ENCODE results near the gene PCBD1.

- TF ChIP-seq POLR2A (IDR thresholded peaks at IDR 0.05; ENCODE audit: borderline replicate concordance, extremely low read depth, insufficient read depth, insufficient read length) = no peak
- no peak for TF ChIP-seq CTCF (IDR thresholded peaks at IDR 0.05 in 2 of 3, conservative IDR thresholded peaks at IDR 0.05 in 1 of 3; ENCODE audit: borderline replicate concordance in 1 of 3, insufficient read depth in 1 of 3, low read depth in 2 of 3, low read length in 2 of 3)
- no peak for TF ChIP-seq MAX (IDR thresholded peaks at IDR 0.05)
- no peak for TF ChIP-seq ATF3 (IDR thresholded peaks at IDR 0.05)
- TF ChIP-seq YY1 (IDR thresholded peaks at IDR 0.05; ENCODE audit: extremely low read depth, insufficient replicate concordance, low read depth, low read length) = no peak
These were observed 49.3 kb upstream of the PCBD1 start for GRCh38 chr10:70937661-70938060.
